Measurements from ENCODE around the gene VTCN1. TPM values are rescaled to one million over a fixed set of nuclear protein-coding genes. Genes with fewer than 3 reads are reported as not detected.

Gene VTCN1
- total and polyA plus RNA-seq, 2 donors (not counting 3 experiments of a cell fraction or from before 2014, with no cell fraction given): not detected

- no TSS peak for BruUV-seq (replicated peaks)
- no peak overlapping the region for H3K4me3 ChIP-seq (replicated peaks in 1 of 3; ENCODE audit: insufficient read depth in 1 of 3, low read depth in 1 of 3, low read length in 3 of 3)
- dilution Hi-C loops (cut with MboI; ENCODE audit: extremely low pct_ligation_motif_present, low sequenced_read_pairs): no loop called here
Measured at GRCh38 chr1:117240547-117240946, 29.8 kb upstream of the VTCN1 start.

More at GRCh38 chr1:117240547-117240946, 29.8 kb upstream of the VTCN1 start:
- H3K27ac ChIP-seq (ENCODE audit: insufficient read depth, low read depth, low read length): no peak overlapping the region
- ChIA-PET CTCF (no interaction called here), POLR2A (no interaction called here)
- TF ChIP-seq POLR2A (IDR thresholded peaks at IDR 0.05; ENCODE audit: low read depth, low read length) (no peak), EZH2 (IDR thresholded peaks at IDR 0.05; ENCODE audit: borderline replicate concordance, low read depth, low read length, severe bottlenecking) (no peak), MYC (IDR thresholded peaks at IDR 0.05; ENCODE audit: low read depth, low read length) (no peak), MAX (IDR thresholded peaks at IDR 0.05; ENCODE audit: insufficient read depth, insufficient read length) (no peak), JUN (IDR thresholded peaks at IDR 0.05; ENCODE audit: borderline replicate concordance, insufficient read depth, insufficient read length, low read depth) (no peak), CTCF (IDR thresholded peaks at IDR 0.05; ENCODE audit: extremely low read depth in 1 of 2, insufficient read depth in 1 of 2, low read depth in 1 of 2, low read length in 2 of 2) (no peak), POLR2AphosphoS5 (IDR thresholded peaks at IDR 0.05; ENCODE audit: insufficient read depth, low read depth, low read length) (no peak), GATA2 (IDR thresholded peaks at IDR 0.05; ENCODE audit: insufficient read depth, insufficient read length, low read depth, low read length) (no peak), FOS (IDR thresholded peaks at IDR 0.05; ENCODE audit: borderline replicate concordance, insufficient read depth, low read length) (no peak)
- no peaks in the 10 kb centered on the region for H3K9me3 ChIP-seq (replicated peaks; ENCODE audit: control insufficient read depth, insufficient read depth, low read length)
- no peaks in the 10 kb centered on the region for H3K9me1 ChIP-seq (replicated peaks; ENCODE audit: control insufficient read depth, extremely low read depth, insufficient read depth, low read length)
- intact Hi-C loops (cut with micrococcal nuclease): no loop called here
- H3K79me2 ChIP-seq (ENCODE audit: control insufficient read depth, insufficient read depth, low read length): no peaks in the 10 kb centered on the region
- H4K20me1 ChIP-seq (replicated peaks; ENCODE audit: control insufficient read depth, extremely low read depth, insufficient read depth, low read length): no peaks in the 10 kb centered on the region
- FAIRE-seq (no peak), DNase-seq (ENCODE audit: low read depth, low spot score) (no peak)
- no peak overlapping the region for H2AFZ ChIP-seq (ENCODE audit: low read depth, low read length)
- H3K27me3 ChIP-seq (ENCODE audit: control insufficient read depth in 2 of 2, insufficient read depth in 2 of 2, low read length in 2 of 2): peaks cover 0 to 9% of the 10 kb centered on the region in 2 experiments
- H3K36me3 ChIP-seq (ENCODE audit: control insufficient read depth in 2 of 2, extremely low read depth in 1 of 2, insufficient read depth in 2 of 2, low read length in 2 of 2): no peaks in the 10 kb centered on the region
- H3K4me1 ChIP-seq (ENCODE audit: control insufficient read depth, extremely low read depth, insufficient read depth, low read length): no peaks in the 10 kb centered on the region
- no peak overlapping the region for H3K9ac ChIP-seq (replicated peaks; ENCODE audit: extremely low read depth, insufficient read depth, low read length)
- no peak overlapping the region for H3K4me2 ChIP-seq (ENCODE audit: insufficient read depth, low read length)
